Type B pancreatic cell (in vitro differentiated cells): ENCODE results near the gene FOXP3. TPM values are rescaled to one million over a fixed set of nuclear protein-coding genes. Genes with fewer than 3 reads are reported as not detected.

Experiments
- DNase-seq: peaks from one replicate; pipeline ENCODE4 v3.0.0; 2021; ENCODE audit warnings: mixed read lengths; ENCODE audit not compliant: unreplicated experiment; ENCODE audit errors: extremely low spot score
- H3K27ac Mint-ChIP-seq: 2 replicates; pipeline ENCODE4 v1.8.0; 2021; ENCODE audit warnings: mild to moderate bottlenecking, mixed read lengths
- H3K27me3 Mint-ChIP-seq: 2 replicates; pipeline ENCODE4 v1.8.0; 2021; ENCODE audit warnings: mixed read lengths
- H3K36me3 Mint-ChIP-seq: 2 replicates; pipeline ENCODE4 v1.8.0; 2021; ENCODE audit warnings: mixed read lengths
- H3K4me1 Mint-ChIP-seq: one replicate; pipeline ENCODE4 v1.8.0; 2021; ENCODE audit warnings: mixed read lengths; ENCODE audit not compliant: unreplicated experiment
- H3K4me3 Mint-ChIP-seq: 2 replicates; pipeline ENCODE4 v1.8.0; 2021; ENCODE audit warnings: mild to moderate bottlenecking, mixed read lengths
- H3K9me3 Mint-ChIP-seq: 2 replicates; pipeline ENCODE4 v1.8.0; 2021; ENCODE audit warnings: mixed read lengths
- CTCF ChIP-seq: fragments of 200-600 bp; sonication (generic); conservative IDR thresholded peaks from 2 replicates; pipeline ENCODE4 v1.5.0; 2021; ENCODE audit warnings: antibody characterized with exemption, mild to moderate bottlenecking
- total RNA-seq: library from RNA; stranded (reverse); gene quantifications from 2 replicates; pipeline ENCODE4 v1.2.1, GENCODE V29; 2021; ENCODE audit warnings: low replicate concordance

Gene FOXP3
- total RNA-seq, 1 donor from 2014 or later, result 0.58 TPM

DNA sequence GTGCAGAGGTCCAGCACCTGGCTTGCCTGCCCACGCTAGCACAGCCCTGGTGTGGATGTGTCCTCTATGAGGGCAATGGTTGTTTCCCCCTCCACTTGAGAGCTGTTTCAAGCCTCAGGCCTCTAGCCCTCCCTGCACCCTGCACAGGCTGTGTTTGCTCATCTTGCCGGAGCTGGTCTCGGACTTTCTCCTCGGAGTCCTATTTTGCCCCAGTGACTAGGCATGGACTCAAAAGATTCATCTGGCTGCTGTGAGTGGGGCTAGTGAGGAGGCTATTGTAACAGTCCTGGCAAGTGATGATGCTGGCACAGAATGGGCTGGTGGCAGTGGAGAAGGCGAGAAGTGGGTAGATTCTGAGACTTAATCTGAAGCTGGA lies 5.8 kb downstream of the FOXP3 start:
- DNase-seq, result no peak
- Mint-ChIP-seq H3K4me1 (no peaks in the 10 kb centered on the region), H3K27ac (no peak overlapping the region)

DNA sequence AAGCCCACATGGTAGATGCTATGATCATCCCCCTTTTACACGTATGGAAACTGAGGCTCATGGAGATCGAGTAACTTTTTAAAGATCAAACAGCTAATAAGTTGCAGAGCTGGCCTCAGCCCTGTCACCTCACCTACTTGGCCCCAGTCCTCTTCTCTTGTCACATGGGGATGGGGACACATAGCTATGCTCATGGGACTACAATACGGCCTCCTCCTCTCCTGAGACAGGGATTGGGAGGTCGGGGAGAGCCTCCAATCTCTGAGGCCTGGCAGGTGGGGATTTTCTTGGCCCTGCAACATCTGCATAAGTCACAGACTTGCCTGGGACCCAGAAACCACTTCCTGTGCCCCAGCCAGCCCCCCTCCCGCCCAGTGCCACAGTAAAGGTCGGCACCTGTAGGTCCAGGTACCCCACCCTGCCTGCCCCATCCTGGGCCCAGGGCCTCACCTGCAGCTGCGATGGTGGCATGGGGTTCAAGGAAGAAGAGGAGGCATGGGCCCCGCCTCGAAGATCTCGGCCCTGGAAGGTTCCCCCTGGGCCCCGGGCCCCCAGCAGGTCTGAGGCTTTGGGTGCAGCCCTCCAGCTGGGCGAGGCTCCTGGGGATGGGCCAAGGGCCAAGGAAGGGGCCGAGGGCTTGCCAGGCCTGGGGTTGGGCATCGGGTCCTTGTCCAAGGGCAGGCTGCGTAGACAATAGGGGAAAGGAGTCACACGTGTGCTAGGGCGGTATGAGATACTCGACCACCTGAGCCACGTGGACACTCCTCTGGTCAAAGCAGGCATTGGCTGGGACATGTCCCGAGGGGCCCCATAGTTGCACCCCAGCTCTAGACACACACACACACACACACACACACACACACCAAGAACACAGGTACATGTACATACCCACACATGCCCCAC lies 6.4 kb downstream of the FOXP3 start:
- Mint-ChIP-seq H3K27me3 (no peaks in the 10 kb centered on the region), H3K27ac (no peak overlapping the region), H3K9me3 (no peaks in the 10 kb centered on the region), H3K4me1 (no peaks in the 10 kb centered on the region), H3K4me3 (no peak overlapping the region), H3K36me3 (no peaks in the 10 kb centered on the region)
- TF ChIP-seq CTCF, result no peak
- DNase-seq, result no peak

More for the DNA sequence above, 5.8 kb downstream of the FOXP3 start:
- H3K9me3 Mint-ChIP-seq, result no peaks in the 10 kb centered on the region
- TF ChIP-seq CTCF, result no peak
- no peaks in the 10 kb centered on the region for H3K36me3 Mint-ChIP-seq
- no peak overlapping the region for H3K4me3 Mint-ChIP-seq
- H3K27me3 Mint-ChIP-seq, result no peaks in the 10 kb centered on the region

GRCh38 chrX:49257074-49257790 lies 7.3 kb downstream of the FOXP3 start:
- no peaks in the 10 kb centered on the region for H3K27me3 Mint-ChIP-seq
- no peaks in the 10 kb centered on the region for H3K4me1 Mint-ChIP-seq
- DNase-seq, result no peak
- H3K4me3 Mint-ChIP-seq, result no peak overlapping the region
- H3K9me3 Mint-ChIP-seq, result no peaks in the 10 kb centered on the region
- H3K27ac Mint-ChIP-seq, result no peak overlapping the region
- TF ChIP-seq CTCF, result no peak
- H3K36me3 Mint-ChIP-seq, result no peaks in the 10 kb centered on the region

DNA sequence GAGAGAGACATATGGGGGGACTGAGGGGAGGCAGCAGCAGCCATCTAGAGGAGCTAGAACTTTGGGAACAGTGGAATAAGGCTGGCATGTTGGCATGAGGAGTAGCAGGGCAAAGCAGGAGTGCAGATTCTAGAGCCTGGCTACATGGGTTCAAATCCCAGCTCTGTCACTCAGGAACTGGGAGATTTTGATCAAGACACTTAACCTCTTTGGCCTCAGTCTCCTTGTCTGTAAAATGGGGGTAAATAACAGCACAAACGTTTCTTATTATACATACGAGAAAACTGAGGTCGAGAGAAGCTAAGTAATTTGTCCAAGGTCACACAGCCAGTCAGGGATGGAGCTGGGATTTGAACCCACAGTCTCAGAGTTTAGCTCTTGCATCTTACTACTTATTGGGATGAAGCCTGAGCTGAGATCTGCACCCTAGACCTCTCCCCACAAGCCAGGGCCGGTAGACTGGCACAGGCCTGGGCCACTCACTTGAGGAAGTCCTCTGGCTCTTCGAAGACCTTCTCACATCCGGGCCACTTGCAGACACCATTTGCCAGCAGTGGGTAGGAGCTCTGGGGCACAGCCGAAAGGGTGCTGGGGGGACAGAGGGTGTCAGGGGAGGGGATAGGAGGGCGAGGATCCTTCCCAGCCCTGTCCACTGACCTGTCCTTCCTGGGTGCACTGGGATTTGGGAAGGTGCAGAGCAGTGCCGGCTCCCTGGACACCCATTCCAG lies 8.1 kb downstream of the FOXP3 start:
- no peak for TF ChIP-seq CTCF
- no peak for DNase-seq
- Mint-ChIP-seq H3K4me1 (no peaks in the 10 kb centered on the region), H3K4me3 (no peak overlapping the region), H3K27me3 (no peaks in the 10 kb centered on the region), H3K9me3 (no peaks in the 10 kb centered on the region), H3K36me3 (no peaks in the 10 kb centered on the region), H3K27ac (no peak overlapping the region)

- peaks cover 4% of the 10 kb centered on the region for H3K36me3 Mint-ChIP-seq
- no peak for TF ChIP-seq CTCF
- H3K9me3 Mint-ChIP-seq, result no peaks in the 10 kb centered on the region
- DNase-seq, result no peak
- no peak overlapping the region for H3K4me3 Mint-ChIP-seq
- no peaks in the 10 kb centered on the region for H3K4me1 Mint-ChIP-seq
- no peaks in the 10 kb centered on the region for H3K27me3 Mint-ChIP-seq
- H3K27ac Mint-ChIP-seq, result no peak overlapping the region
Measured at GRCh38 chrX:49254639-49255038, 9.9 kb downstream of the FOXP3 start.
